HG03575 (cell line): ENCODE data around the gene PIK3R6.

Source experiments
- ATAC-seq: cut with Tn5 transposase; IDR thresholded peaks from one replicate; pipeline ENCODE4 v1.9.1; 2021; ENCODE audit not compliant: unreplicated experiment, insufficient number of reproducible peaks, low FRiP score; ENCODE audit errors: extremely low read depth

PIK3R6 gene

GRCh38 chr17:8879410-8879809 is 11.9 kb upstream of the PIK3R6 start:
- no peak for ATAC-seq

GRCh38 chr17:8877984-8878383 is 10.5 kb upstream of the PIK3R6 start:
- ATAC-seq, result no peak

GRCh38 chr17:8875957-8876356 is 8.5 kb upstream of the PIK3R6 start:
- ATAC-seq, result no peak

- no peak for ATAC-seq
Measured at GRCh38 chr17:8875436-8875835, 8.0 kb upstream of the PIK3R6 start.

DNA sequence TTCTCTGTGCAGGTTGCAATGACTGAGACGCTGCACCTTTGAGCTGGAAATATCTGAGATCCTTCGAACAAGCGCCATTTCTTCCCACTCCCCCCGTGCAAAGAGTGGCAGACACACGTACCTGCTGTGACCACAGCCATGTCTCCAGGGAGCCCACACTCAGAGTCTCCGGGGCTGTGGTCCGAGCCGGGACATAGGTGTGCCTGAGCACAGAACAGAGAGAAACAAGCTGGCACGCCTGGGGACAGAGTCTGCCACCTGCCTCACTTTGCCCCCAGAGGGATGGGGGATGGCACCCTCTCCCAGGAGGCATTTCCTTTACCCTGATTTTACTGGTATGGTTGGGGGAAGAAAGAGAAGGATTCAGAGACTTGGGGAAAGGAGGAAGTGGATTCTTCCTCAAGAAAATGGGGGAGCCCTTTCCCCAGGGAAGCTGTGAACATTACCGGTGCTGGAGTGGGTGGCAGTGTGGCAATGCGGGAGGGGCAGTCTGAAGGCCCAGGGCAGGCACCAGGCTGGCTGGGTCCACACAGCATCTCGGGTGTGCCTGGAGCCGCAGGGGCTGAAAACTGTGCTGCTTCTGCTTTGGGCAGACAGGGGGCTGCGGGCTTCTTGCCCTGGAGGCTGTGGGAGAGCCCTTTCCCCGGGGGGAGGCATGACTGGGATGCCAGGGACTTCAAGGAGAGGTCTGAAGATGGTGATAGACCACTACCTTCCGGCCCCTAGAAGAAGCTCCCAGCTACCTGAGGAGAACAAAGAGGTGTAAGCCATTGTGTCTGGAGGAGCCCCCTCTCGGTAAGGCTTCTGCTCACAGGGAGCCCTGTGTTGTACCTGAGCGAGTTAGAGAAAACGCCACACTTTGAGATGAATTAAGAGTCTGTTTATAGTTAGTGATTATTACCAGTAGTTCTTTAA is 6.6 kb upstream of the PIK3R6 start:
- no peak for ATAC-seq

DNA sequence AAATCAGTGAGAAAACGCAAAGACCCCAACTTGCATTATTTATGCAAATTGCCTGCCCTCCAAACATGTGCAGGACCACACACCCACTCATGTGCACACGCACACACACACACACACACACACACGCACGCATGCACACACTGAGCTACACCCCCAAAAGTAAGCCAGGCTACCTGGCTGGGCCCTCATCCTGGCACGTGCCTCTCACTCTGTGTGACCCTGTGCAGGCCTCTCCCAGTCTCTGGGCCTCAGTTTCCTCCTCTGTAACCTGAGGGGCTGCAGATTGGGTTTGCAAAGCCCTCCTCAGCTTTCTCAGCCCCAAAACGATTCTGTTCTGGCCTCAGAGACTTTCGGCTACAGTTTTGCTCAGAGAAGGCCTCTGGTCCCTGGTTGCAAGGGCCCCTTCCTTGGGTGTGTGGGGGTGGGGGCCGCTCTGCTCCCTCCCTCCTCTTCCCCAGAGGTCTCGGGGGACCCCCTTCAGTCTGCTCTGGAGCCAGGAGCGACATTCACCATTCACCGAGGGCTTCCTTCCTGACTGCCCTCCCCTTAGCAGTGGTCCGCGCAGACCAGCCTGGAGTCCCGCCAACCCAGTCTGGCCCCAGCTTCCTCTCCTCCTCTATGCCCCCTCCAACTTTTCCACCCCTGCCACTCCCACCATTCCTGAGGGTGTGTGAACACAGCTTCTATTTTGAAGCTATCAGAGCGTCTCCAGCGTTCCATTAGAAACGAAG is 5.4 kb upstream of the PIK3R6 start:
- no peak for ATAC-seq

- no peak for ATAC-seq
Measured at GRCh38 chr17:8872036-8872704, 4.7 kb upstream of the PIK3R6 start.

DNA sequence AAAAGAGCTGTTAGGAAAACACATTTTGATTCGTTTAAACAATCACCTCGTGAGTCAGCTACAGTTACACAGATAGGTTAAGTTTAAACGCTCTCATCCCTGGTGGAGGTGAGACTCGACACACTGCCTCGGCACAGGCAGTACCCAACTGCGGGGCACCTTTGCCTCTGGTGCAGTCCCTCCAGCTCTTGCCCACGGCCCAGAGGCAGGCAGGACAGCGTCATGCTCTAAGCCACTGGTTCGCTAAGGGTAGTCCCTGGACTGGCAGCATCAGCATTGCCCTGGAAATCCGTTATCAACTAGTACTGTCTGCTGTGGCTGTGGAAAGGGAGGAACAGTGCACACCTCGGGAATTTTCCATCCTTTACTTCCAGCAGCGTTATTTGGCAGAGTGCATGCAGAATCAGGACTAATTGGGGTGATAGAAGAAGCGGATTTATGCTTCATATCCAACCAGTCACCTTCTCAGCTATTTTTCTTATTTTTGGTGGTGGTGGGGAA is 3.7 kb upstream of the PIK3R6 start:
- ATAC-seq, result no peak

DNA sequence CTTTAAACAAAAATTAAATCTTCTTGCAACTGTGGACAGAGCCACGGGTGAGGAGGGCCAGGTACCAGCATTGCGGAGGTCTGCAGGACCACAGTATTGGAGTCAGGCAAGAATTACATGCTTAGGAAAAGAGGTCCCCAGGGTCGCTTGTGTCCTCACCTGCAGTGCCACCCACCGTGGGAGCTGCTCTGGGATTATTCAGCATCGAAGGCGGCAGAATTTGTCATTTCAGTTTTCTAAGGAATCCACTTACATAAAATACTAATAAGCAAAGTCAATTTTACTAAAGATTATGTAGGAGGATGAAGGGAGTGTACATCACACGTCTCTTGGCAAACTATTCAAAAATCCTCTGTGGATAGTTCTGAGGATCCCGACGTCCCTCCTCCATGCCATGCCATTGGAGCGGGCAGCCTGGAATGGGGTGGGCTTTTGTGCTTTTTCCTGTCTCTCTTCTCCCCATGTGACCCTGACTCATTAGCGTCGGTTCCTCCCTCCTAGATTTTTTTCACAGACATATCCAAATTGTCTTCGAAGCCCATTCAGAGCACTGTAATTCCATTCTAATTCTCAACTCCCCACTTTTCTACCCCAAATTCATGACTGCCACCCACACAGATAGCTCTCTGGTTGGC is 3.0 kb upstream of the PIK3R6 start:
- ATAC-seq, result no peak

- no peak for ATAC-seq
Measured at GRCh38 chr17:8869114-8869815, 1.8 kb upstream of the PIK3R6 start.

GRCh38 chr17:8868529-8868951 is 1.1 kb upstream of the PIK3R6 start:
- no peak for ATAC-seq

DNA sequence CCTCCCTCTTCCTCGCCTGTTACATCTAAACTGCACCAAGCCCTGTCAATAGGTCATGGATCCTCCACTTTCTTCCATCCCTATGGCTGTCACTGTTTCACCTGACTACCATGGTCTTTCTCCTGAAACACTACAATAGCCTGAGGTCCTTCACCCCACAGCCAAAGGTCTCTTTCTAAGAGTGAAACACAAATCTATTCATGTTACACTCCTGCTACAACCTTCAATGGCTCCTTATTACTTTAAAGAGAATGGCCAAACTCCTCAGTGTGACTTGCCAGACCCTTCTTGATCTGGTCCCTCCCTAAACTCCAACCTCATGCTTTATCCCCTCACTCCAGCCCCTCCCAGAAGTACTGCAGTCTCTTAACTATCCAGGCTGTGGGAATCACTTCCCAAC is 618 bp upstream of the PIK3R6 start:
- ATAC-seq, result no peak

- ATAC-seq, result no peak
Measured at GRCh38 chr17:8865811-8866210, 1.7 kb downstream of the PIK3R6 start.

DNA sequence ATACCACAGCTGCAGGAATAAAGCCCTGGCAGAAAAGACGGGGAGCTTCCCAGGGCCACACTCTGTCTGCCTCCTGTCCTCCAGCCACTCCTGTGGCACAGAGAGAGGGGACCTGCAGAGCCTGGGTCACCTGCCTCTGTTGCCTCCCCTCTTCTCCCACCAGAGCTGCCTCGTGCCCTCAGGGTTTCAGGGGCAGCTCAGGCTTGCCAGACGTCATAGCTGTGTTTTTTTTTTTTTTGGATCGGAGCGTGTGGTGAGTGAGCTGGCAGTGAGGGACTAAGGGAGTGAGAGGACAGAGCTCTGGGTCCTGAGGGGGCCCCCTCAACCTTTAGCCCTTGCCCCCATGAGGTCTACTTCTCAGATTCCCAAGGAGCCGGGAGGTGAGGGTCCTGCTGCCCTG is 2.1 kb downstream of the PIK3R6 start:
- ATAC-seq, result no peak

GRCh38 chr17:8862213-8863056 is 5.0 kb downstream of the PIK3R6 start:
- ATAC-seq, result no peak

- ATAC-seq, result no peak
Measured at GRCh38 chr17:8861495-8862181, 5.8 kb downstream of the PIK3R6 start.

- no peak for ATAC-seq
Measured at GRCh38 chr17:8859804-8860430, 7.6 kb downstream of the PIK3R6 start.
